IPS-15b (cell line): ENCODE data around the gene KCNK1.

Source experiments
- H3K27me3 ChIP-seq: one replicate; pipeline ENCODE4 v1.6.1; 2013; ENCODE audit warnings: low read length; ENCODE audit not compliant: control insufficient read depth, insufficient read depth
- H3K36me3 ChIP-seq: one replicate; pipeline ENCODE4 v1.6.1; 2013; ENCODE audit warnings: low read length; ENCODE audit not compliant: control insufficient read depth, insufficient read depth
- H3K4me1 ChIP-seq: one replicate; pipeline ENCODE4 v1.6.1; 2013; ENCODE audit warnings: mild to moderate bottlenecking, low read length; ENCODE audit not compliant: control insufficient read depth, insufficient read depth
- H3K4me3 ChIP-seq: one replicate; pipeline ENCODE4 v1.5.1; 2013; ENCODE audit warnings: low read depth, low read length
- H3K9ac ChIP-seq: one replicate; pipeline ENCODE4 v1.6.1; 2013; ENCODE audit warnings: low read depth, mild to moderate bottlenecking, low read length
- H3K9me3 ChIP-seq: one replicate; pipeline ENCODE4 v1.6.1; 2013; ENCODE audit warnings: mild to moderate bottlenecking, low read length; ENCODE audit not compliant: control insufficient read depth, insufficient read depth

The KCNK1 gene

DNA sequence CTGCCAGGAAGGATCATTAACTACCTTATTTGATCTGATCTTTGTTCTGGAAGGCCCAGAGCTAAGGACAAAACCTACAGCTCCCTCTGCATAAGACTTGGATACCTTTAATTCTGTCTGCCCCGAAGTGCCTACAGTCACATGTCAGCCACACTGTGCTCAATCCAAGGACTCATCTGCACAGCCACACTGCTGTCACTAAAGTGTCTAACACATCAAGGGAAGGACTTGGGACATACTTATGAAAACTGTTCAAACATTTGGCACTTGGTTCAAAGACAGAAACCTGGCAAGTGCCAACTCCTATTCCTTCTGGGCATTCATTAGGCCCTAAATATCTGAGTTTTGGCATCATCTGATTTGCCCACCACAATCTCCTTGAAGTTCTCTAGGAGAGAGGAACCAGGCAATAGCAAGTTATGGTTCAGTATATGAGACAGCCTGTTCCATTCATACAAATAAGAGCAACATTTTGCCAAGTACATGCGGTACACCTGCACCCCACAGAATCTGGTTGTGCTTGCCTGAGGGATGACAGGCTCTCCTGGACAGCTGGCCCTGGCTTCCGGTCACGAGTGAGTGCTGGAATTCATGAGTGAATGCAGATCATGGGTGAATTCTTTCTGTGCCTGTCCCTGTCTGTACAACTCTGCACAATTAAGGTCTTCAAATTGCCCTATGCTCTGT, 105.9 kb downstream of the KCNK1 start:
- no peaks in the 10 kb centered on the region for H3K27me3 ChIP-seq
- no peaks in the 10 kb centered on the region for H3K4me1 ChIP-seq
- no peak overlapping the region for H3K4me3 ChIP-seq
- no peak overlapping the region for H3K9ac ChIP-seq
- no peaks in the 10 kb centered on the region for H3K36me3 ChIP-seq
- no peaks in the 10 kb centered on the region for H3K9me3 ChIP-seq

DNA sequence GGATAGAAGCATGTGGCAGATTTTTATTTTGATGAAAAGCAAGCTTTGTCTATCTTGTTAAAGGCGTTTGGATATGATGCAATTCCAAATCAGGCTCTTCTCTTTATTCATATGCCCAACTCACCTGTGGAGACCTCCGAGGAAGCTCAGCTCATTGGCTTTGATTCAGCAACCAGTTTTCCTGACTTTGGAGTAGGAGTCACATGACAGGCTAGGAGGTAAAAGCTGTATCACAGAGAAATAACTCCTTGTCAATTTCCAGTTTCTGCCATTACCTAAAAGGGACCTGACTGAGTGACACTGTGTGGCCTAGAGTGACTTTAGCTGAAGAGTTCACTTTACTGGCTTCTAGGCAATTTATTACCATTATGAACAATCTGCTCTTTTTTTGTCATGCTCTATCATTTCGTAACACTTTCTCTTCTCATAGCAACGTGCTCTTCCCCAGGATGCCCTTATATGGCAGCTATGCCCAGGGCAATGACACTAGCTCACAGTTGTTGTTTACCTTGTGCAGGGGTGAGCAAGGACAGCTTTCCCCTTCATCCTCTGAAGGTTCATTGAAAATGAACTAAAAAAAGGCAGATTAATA, 107.2 kb downstream of the KCNK1 start:
- Histone ChIP-seq H3K4me1 (no peaks in the 10 kb centered on the region), H3K4me3 (no peak overlapping the region), H3K36me3 (no peaks in the 10 kb centered on the region), H3K9ac (no peak overlapping the region), H3K9me3 (no peaks in the 10 kb centered on the region), H3K27me3 (no peaks in the 10 kb centered on the region)
